Smooth muscle cell of the brain vasculature (primary cell): ENCODE measurements around the gene HMGXB4.

Source experiments
- DNase-seq: peaks from one replicate; pipeline ENCODE4 v3.0.0-alpha.2; 2012; ENCODE audit warnings: low read depth, low spot score

The HMGXB4 gene

DNA sequence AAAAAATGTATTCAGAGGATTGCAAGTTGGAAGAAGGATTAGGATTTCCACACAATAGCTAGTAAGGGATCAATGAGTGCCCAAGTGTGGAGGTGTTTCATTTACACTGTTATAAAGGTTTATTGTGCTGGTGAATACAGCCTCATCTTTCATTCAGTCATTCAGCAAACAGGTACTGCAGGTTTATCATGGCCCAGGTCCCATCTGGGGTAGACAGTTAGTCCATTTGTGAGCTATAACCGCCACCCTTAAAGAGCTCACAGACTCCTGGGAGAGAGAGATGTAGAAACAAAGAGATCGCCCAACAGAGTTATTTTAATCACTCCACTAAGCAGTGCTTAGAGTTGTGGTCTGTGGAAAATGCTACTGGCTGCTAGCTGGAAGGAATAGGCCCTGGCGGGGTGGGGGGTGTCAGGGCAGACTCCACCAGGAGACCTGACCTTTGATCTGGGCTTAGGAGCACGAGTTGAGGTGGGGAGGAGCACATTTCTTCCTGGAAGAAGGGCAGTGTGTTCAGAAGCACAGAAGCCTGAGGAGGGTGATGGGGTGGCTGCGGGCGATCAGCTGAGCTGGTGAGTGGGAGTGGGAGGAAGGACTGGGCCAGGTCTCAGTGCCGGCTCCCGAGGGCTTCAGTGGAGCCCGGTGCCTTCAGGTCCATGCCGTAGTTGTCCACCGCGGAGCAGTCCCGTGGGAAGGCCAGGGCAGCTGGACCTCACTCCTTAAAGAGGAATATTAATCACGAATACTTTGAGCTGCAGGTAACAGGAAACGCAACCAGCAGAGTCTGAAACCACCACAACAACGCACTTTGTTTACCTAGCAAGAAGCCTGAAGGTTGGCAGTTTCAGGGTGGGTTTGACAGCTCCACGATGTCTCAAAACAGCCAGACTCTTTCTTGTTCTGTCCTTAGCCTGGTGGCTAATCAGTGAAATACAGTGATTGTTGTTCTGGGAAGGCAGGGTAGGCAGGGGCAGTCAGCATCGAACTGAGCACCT, 53.6 kb downstream of the HMGXB4 start:
- no peak for DNase-seq

DNA sequence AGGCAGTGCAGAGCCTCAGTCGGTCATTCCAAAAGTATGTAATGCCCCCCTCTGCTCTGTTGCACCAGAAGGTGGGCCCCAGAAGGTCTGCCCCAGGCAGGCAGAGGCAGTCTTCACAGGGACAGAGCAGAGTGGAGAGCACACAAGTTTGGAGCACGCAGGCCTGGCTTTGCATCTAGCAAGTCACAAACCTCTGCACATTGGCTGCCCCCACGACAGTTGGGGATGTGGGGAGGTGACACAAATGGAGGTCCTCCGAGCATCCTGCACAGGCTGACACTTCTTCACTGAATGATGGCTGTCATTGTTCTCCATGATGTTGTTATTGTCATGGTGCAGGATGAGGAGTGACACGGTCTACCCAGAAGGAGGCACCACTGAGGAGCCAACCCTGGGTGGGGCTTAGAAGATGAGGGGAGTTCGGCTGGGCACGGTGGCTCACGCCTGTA, 54.3 kb downstream of the HMGXB4 start:
- DNase-seq, result no peak

DNA sequence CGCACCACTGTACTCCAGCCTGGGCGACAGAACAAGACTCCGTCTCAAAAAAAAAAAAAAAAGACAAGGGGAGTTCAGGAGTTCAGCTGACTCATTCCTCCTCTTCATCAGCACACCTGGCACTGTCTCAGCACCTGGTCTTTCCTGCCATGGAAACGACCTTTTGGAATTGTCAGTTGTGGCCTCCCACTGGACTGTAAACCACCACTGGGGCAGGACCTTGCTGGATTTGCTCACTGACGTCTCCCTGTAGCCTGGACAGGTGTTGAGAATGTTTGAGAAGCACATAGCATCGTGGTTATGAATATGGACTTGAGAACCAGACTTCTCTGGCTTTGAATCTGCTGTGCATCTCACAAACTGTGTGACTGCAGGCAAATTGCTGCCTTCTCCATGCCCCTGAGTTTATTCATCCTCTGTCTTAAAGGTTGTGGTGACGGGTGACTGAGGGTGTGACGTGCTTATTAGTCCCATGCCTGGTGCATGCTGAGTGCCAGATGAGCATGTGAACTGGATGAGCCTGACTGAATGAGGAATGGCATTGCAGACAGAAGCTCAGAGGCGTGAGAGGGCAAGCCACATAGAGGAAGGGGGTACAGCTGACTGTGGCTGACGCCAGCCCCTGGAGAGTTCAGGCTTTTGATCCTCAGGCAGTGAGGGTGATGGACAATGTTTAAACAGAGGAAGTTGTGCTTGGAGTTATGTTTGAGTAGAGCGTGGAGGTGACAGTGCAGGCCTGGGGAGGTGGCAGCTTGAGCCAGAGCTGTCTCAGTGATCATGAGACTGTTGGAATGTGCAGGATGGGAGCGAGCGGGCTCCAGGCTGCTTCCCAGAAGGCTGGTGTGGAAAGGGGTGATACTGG, 55.1 kb downstream of the HMGXB4 start:
- DNase-seq, result no peak

DNA sequence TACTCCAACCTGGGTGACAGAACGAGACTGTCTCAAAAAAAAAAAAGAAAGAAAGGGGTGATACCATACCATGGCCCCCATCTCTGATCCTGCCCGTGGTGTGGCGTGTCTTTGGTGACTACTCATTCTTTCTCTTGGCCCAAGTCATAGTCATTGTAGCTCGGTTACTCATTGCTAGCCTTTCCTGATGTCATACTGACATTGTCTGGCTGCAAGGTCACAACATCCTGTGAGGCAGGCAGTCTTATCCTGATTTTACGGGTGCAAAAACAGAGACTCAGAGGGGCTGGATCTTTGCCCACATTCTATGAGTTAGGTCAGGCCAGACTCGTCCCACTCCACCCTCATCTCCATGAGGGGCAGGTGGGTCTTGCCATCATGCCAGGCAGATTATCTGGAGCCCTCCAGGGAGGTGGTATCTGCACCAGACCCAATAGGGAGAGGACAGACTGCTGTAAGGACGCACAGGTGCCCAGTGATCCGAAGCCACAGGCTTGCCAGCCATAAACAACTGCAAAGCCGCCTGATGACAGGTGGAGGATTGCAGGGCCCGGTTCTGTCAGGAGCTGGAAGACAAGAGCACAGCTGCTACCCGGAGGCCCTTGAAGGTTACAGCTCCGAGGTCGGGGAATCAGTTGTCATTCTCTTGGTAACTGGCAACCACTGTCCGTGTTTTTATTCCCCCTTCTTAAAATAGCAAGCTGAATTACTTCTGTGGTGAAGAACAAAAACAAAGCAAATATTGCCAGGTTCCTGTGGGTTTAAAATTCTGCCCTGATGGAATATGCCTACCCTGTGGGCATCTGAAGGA, 56.2 kb downstream of the HMGXB4 start:
- DNase-seq, result no peak

DNA sequence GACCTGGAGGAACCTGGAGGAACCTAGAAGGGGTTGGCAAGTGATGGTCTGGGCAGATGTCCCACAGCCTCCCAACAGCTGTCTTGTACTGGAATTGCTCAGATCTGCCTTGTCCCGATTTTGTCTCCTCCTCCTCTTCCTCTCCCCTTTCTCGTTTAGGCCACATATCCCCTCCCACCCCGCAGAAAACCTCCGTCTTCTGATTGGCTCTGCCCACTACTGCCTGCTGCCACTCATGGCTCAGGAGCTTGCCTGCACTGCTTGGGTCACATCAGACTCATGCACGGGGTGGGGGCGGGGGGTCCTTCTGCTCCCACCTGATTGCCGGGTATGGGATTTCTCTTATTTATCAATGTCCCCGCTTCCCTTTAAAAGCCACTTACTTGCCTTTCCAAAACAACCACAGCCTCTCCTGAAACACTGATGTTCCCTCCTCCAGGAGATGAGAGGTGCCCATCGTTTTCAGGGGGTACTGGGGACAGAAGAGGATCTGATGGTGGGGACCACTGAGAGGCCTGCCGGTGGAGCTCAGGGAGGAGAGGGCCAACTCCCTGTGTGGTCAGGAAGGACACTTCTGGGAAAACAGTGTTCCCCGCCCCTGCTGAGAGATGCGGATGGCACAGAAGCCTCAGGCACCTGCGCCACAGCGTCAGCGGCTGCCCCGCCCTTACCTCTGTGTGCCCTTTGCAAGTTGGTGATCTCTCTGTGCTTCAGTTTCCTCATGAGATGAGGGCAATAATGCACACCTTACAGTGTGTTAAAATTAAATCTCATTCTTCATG, 57.1 kb downstream of the HMGXB4 start:
- no peak for DNase-seq

DNA sequence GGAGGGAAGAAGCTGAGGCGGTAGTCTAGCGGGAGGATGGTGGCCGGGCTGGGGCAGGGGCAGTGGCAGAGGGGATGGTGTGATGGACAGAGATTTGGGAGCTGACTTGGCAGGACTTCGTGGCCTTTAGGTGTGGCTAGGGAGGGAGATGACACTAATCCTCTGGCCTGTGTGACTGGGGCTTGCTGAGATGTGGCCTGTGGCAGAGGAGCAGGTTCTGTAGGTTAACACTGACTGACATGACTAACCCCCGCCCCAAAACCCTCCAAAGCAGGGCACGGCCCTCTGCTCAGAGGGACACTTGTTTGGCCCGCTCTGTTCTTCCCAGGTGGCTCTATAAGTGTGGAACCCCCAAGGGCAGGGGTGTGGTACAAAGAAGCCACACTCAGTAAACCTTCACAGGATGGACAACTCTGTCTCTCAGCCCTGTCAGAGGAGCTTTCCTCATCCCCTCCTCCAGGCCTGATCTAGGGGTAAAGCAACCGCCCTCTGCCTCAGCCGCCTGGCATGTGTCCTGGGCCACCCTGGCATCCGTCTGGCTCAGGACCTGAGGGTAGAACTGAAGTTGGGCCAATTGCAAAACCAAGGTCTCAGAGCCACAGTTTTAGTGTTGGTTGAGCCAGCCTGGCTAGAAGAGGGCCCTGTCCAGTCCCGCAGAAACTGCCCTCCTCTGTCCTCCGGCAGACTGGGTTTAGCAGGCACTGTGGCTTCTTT, 58.0 kb downstream of the HMGXB4 start:
- no peak for DNase-seq

DNA sequence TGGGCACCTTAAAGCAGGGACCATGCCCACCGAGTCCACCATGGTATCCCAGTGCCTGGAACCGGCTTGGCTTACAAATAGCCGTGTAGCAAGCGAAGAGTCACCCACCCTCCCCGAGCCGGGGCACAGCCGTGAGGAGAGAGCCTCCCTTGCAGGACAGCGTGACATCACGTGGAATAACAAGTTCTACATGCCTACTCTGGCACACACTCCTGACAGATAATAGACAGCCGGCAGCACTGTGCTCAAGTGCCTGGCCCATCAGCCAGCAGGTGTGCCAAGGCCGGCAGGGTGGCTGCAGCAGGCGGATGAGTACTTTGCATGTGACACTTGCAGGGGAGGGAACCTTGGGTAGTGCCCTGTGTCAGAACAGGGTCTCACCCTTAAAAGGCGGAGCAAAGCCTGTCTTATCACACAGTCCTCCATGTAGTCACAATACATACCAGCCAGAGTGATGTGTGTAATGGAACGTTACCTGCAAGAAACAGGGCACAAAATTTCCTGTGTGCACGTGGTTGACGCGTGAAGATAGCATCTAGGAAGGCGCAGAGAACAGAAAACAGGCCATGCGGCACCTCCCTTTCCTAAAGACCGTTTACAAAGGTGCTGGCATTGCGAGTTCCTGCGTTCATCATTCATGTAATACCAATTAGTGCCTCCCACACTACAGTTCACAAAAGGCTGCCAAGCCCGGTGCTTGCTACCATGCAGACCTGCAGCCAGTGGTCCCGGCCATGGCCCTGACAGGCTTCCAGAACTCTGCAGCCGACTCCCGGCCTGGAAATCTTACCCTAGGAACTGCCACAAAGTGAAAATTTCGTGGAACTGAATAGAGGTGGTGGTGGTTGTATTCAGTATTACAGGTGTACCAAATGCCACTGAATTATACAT, 58.8 kb downstream of the HMGXB4 start:
- DNase-seq, result no peak

DNA sequence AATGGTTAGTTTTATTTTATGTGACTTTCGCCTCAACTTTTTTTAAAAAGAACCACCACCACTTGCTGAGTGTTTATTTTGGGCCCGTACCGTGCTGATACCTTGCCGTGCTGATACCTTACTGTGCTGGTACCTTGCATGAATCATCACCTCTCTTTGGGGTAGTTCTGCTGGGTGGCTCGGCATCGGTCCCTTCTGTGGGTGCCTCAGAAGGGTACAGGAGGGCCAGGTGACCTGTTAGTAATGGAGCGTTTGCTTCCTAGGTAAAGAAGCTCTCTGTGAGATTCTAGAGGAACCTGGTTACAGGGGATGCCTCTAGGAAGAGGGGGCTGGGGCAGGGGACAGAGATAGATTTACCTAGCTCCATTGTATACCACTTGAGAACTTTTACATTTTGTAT, 59.5 kb downstream of the HMGXB4 start:
- no peak for DNase-seq

DNA sequence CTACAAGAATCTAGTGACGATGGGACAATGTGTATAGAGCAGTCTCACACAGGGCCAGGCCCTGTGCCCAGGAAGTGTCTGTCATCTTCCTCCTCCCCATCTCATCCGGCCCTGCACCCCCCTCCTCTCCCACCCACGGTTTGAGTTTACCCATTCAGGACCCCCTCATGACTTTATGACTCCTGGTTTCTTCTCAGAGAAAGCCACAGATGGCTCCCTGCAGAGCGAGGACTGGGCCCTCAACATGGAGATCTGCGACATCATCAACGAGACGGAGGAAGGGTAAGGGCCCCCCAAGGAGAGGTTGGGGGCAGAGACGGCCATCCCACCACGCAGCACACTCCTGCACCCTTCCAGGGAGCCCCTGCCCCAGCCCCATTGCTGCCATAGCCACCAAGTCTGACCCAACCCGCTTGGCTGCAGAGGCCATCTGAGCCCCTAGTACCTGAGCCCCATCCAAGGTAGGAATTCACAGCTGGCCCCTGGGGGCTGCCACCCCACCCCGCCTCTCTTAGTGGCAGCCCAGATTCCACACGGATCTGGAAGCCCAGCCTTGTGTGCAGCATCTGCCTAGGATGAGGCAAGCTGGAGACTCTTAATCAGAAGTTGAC, 60.5 kb downstream of the HMGXB4 start:
- no peak for DNase-seq

DNA sequence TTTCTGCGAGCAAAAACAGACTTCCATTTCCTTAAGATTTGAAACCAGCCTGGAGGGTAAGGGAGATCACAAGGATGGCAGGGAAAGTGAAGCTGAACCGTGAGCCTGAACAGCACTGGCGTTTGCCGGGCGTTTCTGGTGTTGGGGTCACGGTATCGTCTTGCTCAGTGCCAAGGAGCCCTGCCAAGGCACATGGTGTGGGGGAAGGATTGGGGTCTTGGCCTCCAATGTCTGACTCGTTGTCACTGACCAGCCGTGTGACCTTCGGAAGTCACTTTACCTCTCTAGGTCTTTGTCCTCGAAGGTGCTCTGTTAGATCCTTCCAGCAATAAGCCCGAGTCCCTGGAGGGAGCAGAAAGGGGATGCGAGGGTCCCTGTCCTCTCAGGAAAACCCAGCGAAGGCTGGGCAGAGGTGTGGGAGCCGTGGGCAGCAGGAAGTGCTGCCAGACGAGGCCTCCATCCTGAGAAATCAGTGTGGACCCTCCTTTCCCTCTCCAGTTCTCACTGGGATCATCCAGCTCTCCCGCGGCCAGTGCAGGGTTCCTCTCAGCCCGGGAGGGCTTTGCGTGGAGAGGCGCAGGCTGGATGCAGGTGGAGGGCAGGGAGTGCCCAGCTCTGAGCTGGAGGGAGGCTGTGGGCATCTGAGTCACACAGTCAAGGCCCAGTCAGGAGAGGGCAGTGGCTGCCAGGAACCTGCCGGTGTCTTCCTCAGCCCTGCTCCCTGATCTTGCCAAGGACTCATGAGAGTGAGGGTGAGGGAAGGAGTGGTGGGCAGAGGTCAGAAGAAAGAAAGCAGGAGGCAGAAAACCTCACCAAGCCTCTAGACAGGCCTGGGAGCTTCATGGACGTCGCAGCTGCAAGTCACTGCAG, 61.3 kb downstream of the HMGXB4 start:
- no peak for DNase-seq

DNA sequence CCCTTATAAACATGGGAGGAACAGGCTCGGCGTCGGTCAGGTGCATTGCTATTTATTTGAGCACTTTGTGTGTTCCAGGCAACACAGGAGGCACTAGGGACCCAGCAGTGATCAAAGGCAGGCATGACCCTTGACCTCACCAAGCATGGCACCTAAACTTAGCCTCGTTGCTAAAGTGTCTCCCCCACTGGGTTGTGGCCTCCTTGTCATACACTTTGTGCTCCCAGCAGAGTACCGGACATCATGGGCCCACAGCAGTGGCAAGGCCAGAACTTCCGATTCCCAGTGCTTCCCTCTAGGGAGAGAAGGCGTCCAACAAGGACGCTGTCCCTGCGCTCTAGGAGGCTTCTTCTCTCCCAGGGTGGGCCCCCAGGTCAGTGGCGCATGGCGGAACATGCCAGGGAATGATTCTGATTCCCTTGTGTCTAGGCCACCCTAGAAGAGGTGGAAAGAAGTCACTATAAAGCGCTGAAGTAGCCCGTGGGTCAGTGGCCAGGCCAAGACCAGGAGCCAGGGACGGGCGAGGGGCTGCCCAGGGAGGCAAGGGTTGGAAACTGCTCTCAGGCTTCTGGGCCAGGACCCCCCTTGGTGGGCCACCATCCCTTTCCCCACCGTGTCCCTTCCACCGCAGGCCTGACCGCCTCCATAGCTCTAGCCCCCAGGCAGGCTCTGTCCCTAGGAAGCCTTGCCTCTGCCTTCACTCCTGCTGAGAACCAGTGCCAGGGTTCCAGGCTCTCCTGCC, 62.1 kb downstream of the HMGXB4 start:
- DNase-seq, result no peak

DNA sequence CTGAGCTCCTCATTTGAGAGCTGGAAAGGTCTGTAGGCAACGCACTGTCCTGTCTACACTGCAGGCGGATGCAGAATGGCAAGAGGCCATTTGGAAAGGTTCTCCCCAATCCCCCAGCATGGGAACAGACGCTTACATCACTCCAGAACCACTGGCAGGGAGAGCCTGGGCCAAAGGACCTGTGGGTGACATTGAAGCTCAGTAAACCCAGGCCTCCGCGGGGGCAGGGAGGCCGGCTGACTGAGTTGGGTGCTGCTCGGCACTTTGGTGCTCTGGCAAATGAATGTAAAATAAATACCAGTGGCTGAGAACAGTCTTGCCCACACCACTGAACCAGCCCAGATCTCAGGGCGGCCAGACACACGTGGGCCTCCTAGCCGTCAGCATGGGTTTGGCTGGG, 64.8 kb downstream of the HMGXB4 start:
- DNase-seq, result no peak

DNA sequence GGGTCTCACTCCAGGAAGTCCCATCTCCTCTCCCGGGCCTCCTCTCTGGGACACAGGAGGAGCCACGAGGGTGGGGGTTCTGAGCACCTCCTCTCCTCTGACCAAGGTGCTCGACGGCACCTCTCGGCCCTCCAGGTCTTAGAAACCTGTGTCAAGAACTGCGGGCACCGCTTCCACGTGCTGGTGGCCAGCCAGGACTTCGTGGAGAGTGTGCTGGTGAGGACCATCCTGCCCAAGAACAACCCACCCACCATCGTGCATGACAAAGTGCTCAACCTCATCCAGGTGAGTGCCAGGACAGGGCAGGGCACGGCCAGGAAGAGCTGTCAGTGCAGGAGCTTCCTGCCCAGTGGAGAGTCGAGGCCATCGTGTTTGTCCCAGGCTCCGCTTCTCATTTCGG, 65.6 kb downstream of the HMGXB4 start:
- no peak for DNase-seq

DNA sequence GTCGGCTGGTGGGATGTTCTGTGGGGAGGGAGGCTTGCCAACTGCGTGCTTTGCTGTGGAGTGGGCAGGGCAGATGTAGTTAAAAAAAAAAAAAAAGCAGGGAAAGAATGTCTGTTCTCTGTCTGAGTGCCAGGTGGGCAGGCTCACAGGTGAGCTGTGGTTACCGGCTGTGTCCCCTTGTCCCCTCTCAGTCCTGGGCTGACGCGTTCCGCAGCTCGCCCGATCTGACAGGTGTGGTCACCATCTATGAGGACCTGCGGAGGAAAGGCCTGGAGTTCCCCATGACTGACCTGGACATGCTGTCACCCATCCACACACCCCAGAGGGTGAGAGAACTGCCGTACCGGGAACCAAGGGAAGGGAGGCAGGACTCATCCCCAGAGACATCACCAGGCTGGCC, 66.0 kb downstream of the HMGXB4 start:
- DNase-seq, result no peak

DNA sequence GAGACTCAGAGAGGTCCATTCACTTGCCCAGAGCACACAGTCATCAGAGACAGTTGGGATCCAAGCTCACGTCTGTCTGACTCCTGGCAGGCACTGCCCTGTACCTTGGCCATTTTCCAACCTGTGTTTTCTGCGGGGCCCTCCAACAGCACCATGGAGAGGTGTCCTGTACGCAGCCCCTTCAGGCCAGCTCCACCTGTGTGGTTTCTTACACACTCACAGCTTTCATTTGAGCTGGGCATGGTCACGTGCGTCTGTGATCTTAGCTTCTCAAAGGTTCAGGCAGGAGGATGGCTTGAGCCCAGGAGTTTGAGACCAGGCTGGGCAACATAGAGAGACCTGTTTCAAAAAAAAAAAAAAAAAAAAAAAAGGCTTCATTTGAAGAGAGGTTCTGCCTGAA, 66.8 kb downstream of the HMGXB4 start:
- DNase-seq, result no peak

DNA sequence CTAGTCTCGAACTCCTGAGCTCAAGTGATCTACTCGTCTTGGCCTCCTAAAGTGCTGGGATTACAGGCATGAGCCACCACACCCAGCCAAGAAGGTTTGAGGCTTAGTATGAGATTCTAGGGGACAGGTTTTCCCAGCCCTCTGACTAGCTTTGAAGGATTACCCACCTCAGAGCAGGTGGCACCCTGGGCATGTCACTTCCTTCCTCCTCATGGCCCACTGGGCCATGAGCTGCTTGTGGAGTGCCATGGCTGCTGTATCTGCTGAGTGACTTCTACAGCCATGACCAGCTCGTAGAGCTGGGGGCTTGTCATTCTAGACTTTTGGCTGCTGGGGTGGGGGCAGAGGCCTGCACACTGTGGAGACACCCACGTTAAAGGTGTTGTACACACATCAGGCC, 67.5 kb downstream of the HMGXB4 start:
- DNase-seq, result no peak

DNA sequence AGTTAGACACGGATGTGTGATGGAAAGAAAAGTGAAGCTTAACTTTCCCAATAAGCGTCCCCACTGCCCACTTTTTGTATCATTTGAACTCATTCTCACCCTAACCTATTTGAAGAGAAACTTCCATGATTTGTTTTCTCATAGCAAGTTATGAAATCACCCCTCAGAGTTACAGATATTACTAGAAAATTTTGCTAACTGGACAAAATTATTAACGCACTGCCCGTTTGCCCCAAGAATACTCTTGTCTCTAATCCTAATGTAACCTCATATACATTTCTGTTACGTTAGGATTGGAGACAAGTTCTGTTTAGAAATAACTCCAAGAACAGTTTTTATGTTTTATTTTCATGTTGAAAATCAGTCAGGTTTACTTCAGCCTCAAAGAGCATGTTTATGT, 67.9 kb downstream of the HMGXB4 start:
- no peak for DNase-seq
